Stimulated activated CD4-positive, alpha-beta T cell treated with anti-CD3 and anti-CD28 coated beads, Interleukin-12 subunit alpha, Interleukin-12 subunit beta, amount 100 ng/mL, for 4 hours (primary cell): ENCODE results near the gene C19orf44.
"Not testable (repeated sequence)": the region's sequence is repeated elsewhere in the genome, so short reads cannot be mapped to it uniquely, and the experiment has no call there.

Source experiments
- DNase-seq: peaks from one replicate; pipeline ENCODE4 v3.0.0-alpha.2; 2020

Gene C19orf44

GRCh38 chr19:16541526-16542044 is 45.4 kb downstream of the C19orf44 start:
- no peak for DNase-seq

- DNase-seq = peak; percentile 93
Observed at GRCh38 chr19:16542045-16542909, 46.1 kb downstream of the C19orf44 start, which contains the start of gene CHERP. Gene CHERP (minus strand): TSS chr19:16542437. CDS start chr19:16542378, 59 bp downstream.

- DNase-seq = no peak
Observed at GRCh38 chr19:16542910-16543472, 46.8 kb downstream of the C19orf44 start.

- DNase-seq = not testable (repeated sequence)
Observed at GRCh38 chr19:16543734-16544133, 47.5 kb downstream of the C19orf44 start.

GRCh38 chr19:16544473-16545231 is 48.5 kb downstream of the C19orf44 start:
- no peak for DNase-seq

GRCh38 chr19:16548956-16549355 is 52.8 kb downstream of the C19orf44 start:
- DNase-seq = no peak

GRCh38 chr19:16551902-16552301 is 55.7 kb downstream of the C19orf44 start:
- not testable (repeated sequence) for DNase-seq

- DNase-seq = no peak
Observed at GRCh38 chr19:16554776-16555175, 58.6 kb downstream of the C19orf44 start.

- no peak for DNase-seq
Observed at GRCh38 chr19:16559780-16560276, 63.6 kb downstream of the C19orf44 start.

DNA sequence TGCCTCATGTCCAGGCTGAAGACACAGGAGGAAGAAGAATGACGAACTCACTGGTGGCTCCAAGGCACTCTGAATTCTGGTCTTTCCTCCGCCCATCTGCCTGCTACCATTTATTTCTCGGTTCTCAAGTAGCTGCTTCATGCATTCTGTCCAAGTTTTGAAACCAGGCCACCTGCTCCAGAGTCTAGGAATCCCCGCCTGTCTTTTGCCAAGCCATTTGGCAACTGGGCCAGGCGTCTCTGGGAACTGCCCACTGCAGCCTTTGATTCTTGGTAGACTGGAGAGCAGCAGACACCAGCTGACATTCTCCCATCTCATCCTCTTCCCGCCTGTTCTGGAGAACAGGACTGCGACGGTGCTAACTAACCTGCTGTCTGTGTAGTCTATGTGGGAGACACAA is 65.2 kb downstream of the C19orf44 start:
- DNase-seq = no peak

DNA sequence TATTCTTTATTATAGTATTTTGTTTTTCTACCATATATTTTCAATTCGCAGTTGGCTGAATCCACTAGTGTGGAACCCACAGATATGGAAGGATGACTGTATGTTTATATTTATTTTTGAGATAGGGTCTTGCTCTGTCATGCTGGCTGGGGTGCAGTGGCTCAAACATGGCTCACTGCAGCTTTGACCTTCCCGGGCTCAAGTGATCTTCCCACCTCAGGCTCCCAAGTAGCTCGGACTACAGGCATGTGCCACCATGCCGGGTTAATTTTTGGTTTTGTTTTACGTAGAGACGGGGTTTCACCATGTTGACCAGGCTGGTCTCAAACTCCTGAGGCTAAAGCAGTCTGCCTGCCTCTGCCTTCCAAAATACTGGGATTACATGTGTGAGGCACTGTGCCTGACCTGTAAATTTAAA is 66.4 kb downstream of the C19orf44 start:
- DNase-seq = no peak

- no peak for DNase-seq
Observed at GRCh38 chr19:16564842-16565241, 68.6 kb downstream of the C19orf44 start.

- peak; percentile 50 for DNase-seq
Observed at GRCh38 chr19:16566161-16566560, 70.0 kb downstream of the C19orf44 start.

- DNase-seq = no peak
Observed at GRCh38 chr19:16566702-16567101, 70.5 kb downstream of the C19orf44 start.

- DNase-seq = no peak
Observed at GRCh38 chr19:16569609-16570320, 73.6 kb downstream of the C19orf44 start.
